SK-N-SH treated with all-trans-retinoic acid at 6 μM for 48 hours (cell line): ENCODE measurements around the gene DOK5.

Experiments used
- ATAC-seq: fragments of 200-7000 bp; cut with Tn5 transposase; 3 replicates; pipeline ENCODE4 v1.9.1; 2020; ENCODE audit warnings: mild to moderate bottlenecking, moderate library complexity
- ARNTL ChIP-seq: fragments of 450-650 bp; formaldehyde crosslinking; IDR thresholded peaks from 2 replicates; pipeline ENCODE4 v1.5.0; 2020; ENCODE audit warnings: low read depth, mild to moderate bottlenecking, moderate library complexity, borderline replicate concordance
- BACH2 ChIP-seq: fragments of 250-450 bp; sonication (Bioruptor Pico); IDR thresholded peaks from 2 replicates; pipeline ENCODE4 v1.9.0; 2021; ENCODE audit warnings: mild to moderate bottlenecking, borderline replicate concordance
- CSDC2 ChIP-seq: fragments of 250-450 bp; sonication (Bioruptor Pico); IDR thresholded peaks from 2 replicates; pipeline ENCODE4 v1.5.0; 2020; ENCODE audit warnings: mild to moderate bottlenecking, moderate library complexity
- CSRNP3 ChIP-seq: fragments of 250-450 bp; sonication (Bioruptor Pico); IDR thresholded peaks from 2 replicates; pipeline ENCODE4 v1.5.1; 2021; ENCODE audit warnings: mild to moderate bottlenecking, moderate library complexity
- ESRRG ChIP-seq: fragments of 250-450 bp; sonication (Bioruptor Pico); IDR thresholded peaks from 2 replicates; pipeline ENCODE4 v1.6.1; 2021; ENCODE audit warnings: mild to moderate bottlenecking
- ISL1 ChIP-seq: fragments of 250-450 bp; sonication (Bioruptor Pico); IDR thresholded peaks from 2 replicates; pipeline ENCODE4 v2.1.2; 2022; ENCODE audit warnings: mild to moderate bottlenecking, moderate library complexity
- PATZ1 ChIP-seq: fragments of 250-450 bp; sonication (Bioruptor Pico); IDR thresholded peaks from 2 replicates; pipeline ENCODE4 v1.8.0; 2020; ENCODE audit warnings: mild to moderate bottlenecking, moderate library complexity, borderline replicate concordance
- SNAI2 ChIP-seq: fragments of 250-450 bp; sonication (Bioruptor Pico); IDR thresholded peaks from 2 replicates; pipeline ENCODE4 v1.5.0; 2020; ENCODE audit warnings: mild to moderate bottlenecking, moderate library complexity
- TOX ChIP-seq: fragments of 250-450 bp; sonication (Bioruptor Pico); IDR thresholded peaks from 2 replicates; pipeline ENCODE4 v1.8.0; 2021; ENCODE audit warnings: mild to moderate bottlenecking, moderate library complexity, borderline replicate concordance
- ZC3H10 ChIP-seq: fragments of 250-450 bp; sonication (Bioruptor Pico); IDR thresholded peaks from 2 replicates; pipeline ENCODE4 v1.5.1; 2021; ENCODE audit warnings: mild to moderate bottlenecking, moderate library complexity
- ZFP3 ChIP-seq: fragments of 250-450 bp; sonication (Bioruptor Pico); IDR thresholded peaks from 2 replicates; pipeline ENCODE4 v1.5.0; 2020; ENCODE audit warnings: mild to moderate bottlenecking, moderate library complexity
- ZNF565 ChIP-seq: fragments of 450-650 bp; formaldehyde crosslinking; conservative IDR thresholded peaks from 2 replicates; pipeline ENCODE4 v1.5.0; 2020; ENCODE audit warnings: low read depth, mild to moderate bottlenecking, moderate library complexity
- ZNF70 ChIP-seq: fragments of 450-650 bp; formaldehyde crosslinking; IDR thresholded peaks from 2 replicates; pipeline ENCODE4 v1.5.0; 2020; ENCODE audit warnings: mild to moderate bottlenecking, moderate library complexity
- ZNF8 ChIP-seq: fragments of 450-650 bp; formaldehyde crosslinking; IDR thresholded peaks from 2 replicates; pipeline ENCODE4 v1.5.0; 2020; ENCODE audit warnings: mild to moderate bottlenecking, moderate library complexity
- TF ChIP-seq, protein P1 (sequence below): fragments of 250-450 bp; sonication (Bioruptor Pico); IDR thresholded peaks from 2 replicates; pipeline ENCODE4 v1.5.0; 2020; ENCODE audit warnings: mild to moderate bottlenecking, moderate library complexity
- TF ChIP-seq, protein P2 (sequence below): fragments of 250-450 bp; sonication (Bioruptor Pico); IDR thresholded peaks from 2 replicates; pipeline ENCODE4 v1.8.0; 2021; ENCODE audit warnings: low read depth, mild to moderate bottlenecking, moderate library complexity, borderline replicate concordance
- TF ChIP-seq, protein P3 (sequence below): fragments of 250-450 bp; sonication (Bioruptor Pico); IDR thresholded peaks from 2 replicates; pipeline ENCODE4 v1.5.1; 2020; ENCODE audit warnings: low read depth, mild to moderate bottlenecking, moderate library complexity

DOK5 gene

DNA sequence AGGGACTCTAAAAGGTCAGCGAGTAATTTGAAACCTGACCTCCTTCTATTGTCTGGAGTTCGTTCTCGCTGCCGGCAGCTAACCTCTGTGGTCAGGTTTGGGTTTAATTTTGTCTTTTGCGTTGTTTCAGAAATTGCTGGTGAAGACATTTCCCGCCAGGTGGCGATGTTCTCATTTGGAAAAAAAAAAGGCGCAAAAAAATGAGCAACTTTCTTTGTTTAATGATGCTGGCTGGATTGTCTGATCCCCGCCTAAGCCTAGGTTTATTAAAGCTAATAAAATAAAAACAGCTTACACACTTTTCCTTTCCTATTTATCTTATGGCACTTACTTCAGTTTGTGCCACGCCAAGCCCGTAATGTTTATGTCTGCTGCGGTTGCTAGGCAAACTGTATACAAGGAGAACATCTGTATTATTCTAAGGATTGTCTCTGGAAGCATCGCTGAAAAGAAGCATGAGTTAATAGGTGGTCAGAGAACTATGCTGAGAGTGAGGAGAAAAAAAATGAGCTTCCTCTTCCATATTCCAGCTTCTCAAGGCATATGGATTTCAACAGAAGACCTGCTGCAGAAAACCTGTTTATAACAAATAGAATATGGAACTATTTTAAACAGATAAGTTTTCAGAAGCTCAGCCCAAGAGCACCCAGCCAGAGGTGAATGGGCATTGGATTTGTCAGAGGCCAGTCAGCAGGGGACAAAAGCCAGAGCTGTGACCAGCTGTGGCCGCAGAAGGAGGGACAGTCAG, 205.7 kb downstream of the DOK5 start:
- ATAC-seq: peak; percentile 43; the same call in 2 of the 3 replicates

GRCh38 chr20:54681869-54682268, 206.5 kb downstream of the DOK5 start:
- TF ChIP-seq, protein P1, sequence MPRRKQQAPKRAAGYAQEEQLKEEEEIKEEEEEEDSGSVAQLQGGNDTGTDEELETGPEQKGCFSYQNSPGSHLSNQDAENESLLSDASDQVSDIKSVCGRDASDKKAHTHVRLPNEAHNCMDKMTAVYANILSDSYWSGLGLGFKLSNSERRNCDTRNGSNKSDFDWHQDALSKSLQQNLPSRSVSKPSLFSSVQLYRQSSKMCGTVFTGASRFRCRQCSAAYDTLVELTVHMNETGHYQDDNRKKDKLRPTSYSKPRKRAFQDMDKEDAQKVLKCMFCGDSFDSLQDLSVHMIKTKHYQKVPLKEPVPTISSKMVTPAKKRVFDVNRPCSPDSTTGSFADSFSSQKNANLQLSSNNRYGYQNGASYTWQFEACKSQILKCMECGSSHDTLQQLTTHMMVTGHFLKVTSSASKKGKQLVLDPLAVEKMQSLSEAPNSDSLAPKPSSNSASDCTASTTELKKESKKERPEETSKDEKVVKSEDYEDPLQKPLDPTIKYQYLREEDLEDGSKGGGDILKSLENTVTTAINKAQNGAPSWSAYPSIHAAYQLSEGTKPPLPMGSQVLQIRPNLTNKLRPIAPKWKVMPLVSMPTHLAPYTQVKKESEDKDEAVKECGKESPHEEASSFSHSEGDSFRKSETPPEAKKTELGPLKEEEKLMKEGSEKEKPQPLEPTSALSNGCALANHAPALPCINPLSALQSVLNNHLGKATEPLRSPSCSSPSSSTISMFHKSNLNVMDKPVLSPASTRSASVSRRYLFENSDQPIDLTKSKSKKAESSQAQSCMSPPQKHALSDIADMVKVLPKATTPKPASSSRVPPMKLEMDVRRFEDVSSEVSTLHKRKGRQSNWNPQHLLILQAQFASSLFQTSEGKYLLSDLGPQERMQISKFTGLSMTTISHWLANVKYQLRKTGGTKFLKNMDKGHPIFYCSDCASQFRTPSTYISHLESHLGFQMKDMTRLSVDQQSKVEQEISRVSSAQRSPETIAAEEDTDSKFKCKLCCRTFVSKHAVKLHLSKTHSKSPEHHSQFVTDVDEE (CRISPR knock-in tag): no peak
- TF ChIP-seq ZNF70 (CRISPR knock-in tag): no peak
- TF ChIP-seq, protein P2, sequence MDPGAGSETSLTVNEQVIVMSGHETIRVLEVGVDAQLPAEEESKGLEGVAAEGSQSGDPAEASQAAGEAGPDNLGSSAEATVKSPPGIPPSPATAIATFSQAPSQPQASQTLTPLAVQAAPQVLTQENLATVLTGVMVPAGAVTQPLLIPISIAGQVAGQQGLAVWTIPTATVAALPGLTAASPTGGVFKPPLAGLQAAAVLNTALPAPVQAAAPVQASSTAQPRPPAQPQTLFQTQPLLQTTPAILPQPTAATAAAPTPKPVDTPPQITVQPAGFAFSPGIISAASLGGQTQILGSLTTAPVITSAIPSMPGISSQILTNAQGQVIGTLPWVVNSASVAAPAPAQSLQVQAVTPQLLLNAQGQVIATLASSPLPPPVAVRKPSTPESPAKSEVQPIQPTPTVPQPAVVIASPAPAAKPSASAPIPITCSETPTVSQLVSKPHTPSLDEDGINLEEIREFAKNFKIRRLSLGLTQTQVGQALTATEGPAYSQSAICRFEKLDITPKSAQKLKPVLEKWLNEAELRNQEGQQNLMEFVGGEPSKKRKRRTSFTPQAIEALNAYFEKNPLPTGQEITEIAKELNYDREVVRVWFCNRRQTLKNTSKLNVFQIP (CRISPR knock-in tag): no peak
- TF ChIP-seq SNAI2 (CRISPR knock-in tag): no peak
- ATAC-seq: no peak

More for the DNA sequence above, 205.7 kb downstream of the DOK5 start:
- TF ChIP-seq PATZ1 (CRISPR knock-in tag) (no peak), SNAI2 (CRISPR knock-in tag) (no peak), CSRNP3 (CRISPR knock-in tag) (no peak), ZNF565 (CRISPR knock-in tag) (no peak), ZNF8 (CRISPR knock-in tag) (no peak), BACH2 (CRISPR knock-in tag) (no peak), ZC3H10 (no peak), TOX (CRISPR knock-in tag) (no peak), ARNTL (CRISPR knock-in tag) (no peak)
- TF ChIP-seq, protein P2 (CRISPR knock-in tag): no peak
- TF ChIP-seq, protein P3, sequence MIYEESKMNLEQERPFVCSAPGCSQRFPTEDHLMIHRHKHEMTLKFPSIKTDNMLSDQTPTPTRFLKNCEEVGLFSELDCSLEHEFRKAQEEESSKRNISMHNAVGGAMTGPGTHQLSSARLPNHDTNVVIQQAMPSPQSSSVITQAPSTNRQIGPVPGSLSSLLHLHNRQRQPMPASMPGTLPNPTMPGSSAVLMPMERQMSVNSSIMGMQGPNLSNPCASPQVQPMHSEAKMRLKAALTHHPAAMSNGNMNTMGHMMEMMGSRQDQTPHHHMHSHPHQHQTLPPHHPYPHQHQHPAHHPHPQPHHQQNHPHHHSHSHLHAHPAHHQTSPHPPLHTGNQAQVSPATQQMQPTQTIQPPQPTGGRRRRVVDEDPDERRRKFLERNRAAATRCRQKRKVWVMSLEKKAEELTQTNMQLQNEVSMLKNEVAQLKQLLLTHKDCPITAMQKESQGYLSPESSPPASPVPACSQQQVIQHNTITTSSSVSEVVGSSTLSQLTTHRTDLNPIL (CRISPR knock-in tag): no peak

- TF ChIP-seq ZFP3: no peak
- TF ChIP-seq SNAI2 (CRISPR knock-in tag): no peak
- no peak for TF ChIP-seq TOX (CRISPR knock-in tag)
- TF ChIP-seq ZNF8 (CRISPR knock-in tag): no peak
- no peak for TF ChIP-seq CSDC2 (CRISPR knock-in tag)
- TF ChIP-seq, protein P1 (CRISPR knock-in tag): no peak
- TF ChIP-seq ESRRG (CRISPR knock-in tag): no peak
- no peak for TF ChIP-seq ZNF70 (CRISPR knock-in tag)
- TF ChIP-seq ISL1 (CRISPR knock-in tag): no peak
- no peak for TF ChIP-seq PATZ1 (CRISPR knock-in tag)
- ATAC-seq: no peak
These were observed 213.1 kb downstream of the DOK5 start for GRCh38 chr20:54688476-54688875.
